Central memory CD4-positive, alpha-beta T cell (primary cell): ENCODE results near the gene NT5C2.
A peak's percentile ranks its signal among the peaks of the same experiment; 100 is the strongest.

Experiments
- DNase-seq: peaks from one replicate; pipeline ENCODE4 v3.0.0; 2022

Gene NT5C2

DNA sequence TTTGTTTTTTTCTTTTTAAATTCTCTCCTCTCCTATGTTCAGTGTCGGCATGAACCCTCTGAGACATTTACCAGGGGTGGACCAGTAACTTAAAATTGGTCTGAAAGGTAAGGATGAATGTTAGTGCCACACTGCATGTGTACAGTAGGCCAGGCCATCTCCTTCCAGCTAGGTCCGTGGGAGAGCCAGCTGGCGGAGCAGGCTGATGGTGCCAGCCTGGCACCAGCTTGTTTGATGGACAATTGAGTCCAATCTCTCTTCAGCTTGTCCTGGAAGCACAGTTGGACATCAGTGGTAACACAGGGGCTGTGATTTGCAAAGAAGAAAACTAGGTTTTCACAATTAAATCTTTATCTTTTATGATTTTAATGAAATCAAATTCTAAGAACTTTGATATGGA is 138.5 kb downstream of the NT5C2 start:
- DNase-seq, result no peak

DNA sequence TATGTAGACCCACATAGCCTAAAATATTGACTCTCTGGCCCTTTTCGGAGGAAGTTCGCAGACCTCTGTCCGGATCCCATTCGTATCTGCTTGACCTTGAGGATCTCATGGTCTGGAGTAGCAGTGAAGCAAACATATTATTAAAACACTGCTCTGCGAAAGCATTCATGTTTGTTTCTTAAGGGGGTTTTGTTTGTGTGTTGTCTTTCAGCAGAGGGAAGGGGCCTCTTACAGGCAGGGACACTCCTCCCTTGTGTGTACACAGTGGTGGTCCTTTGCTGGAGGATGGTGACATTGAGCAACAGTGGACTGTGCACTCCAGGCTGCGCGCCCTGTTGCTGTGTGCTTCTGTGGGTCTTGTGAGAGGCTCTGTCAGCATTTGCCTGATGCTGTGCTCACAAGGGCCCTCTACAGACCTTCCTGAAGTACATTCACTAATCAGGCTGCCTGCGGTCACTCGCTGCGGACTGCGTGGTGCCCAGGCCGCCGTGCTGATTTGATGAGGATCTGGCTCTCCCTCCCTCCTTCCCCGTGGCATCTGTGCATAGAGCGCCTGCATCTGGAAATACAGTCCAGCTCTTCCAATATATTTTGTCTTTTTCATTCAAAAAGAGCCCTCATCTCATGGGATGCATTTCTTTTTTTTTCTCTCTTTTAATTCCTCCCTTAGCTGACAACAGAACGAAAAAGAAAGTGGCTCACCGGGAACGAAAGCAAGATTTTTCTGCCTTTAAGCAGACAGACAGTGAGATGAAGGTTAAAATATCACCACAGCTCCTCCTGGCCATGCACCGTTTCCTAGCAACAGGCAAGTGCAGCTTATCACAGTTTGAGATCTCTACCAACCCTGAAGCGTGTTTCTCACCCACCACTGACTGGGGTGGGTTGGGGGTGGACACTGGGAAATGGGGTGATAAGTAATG is 139.2 kb downstream of the NT5C2 start:
- DNase-seq, result peak; percentile 69

DNA sequence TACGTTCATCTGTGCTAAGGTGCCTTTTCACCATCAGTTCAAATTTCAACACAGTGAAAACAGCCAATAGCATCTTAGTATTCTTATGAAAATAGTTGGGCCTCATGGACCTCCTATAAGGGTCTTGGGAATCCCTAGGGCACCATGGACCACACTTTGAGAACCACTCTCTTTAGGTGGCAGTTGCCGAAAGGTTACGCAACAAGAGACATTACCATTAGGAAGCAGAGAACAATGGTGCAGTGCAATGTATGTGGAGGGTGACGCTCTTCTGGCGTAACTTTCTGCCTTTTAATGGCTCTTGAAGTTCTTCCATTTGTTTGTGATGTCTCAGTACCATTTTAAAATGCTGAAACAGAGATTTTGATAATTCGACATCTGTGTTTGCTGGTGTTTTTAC is 143.8 kb downstream of the NT5C2 start:
- DNase-seq, result no peak

DNA sequence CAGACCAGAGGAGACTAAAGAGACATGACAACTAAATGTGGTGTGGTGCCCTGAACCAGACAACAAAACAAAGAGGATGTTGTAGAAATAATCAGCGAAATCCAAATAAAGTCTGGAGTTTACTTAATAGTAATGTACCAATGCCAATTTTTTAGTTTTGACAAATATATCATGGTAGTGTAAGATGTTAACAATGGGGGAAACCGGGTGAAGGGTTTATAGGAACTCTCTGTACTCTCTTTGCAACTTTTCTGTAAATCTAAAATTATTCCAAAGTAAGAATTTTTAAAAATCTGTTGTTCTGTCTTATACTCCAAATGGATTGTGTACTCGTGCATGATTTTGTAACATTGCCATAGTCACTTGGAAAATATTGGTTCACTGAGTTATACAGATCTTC is 145.7 kb downstream of the NT5C2 start:
- no peak for DNase-seq

DNA sequence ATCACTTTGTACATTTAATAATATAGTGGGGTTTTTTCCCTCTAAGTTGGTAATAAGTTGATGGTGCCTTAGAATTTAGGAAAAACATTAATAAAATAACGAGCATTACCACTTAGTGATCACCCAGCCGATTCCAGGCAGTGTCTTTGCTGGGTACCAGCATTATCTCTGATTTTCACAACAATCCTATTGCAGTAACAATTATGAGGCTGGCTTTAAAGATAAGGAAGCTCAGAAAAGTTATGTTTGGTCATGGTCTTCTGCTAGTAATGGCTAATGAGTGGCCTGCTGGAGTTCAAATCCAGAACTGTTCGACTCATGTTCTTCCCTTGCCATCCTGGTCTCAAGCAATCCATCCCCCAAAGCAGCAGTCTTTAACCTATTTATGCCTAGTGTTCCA is 147.1 kb downstream of the NT5C2 start:
- DNase-seq, result no peak

DNA sequence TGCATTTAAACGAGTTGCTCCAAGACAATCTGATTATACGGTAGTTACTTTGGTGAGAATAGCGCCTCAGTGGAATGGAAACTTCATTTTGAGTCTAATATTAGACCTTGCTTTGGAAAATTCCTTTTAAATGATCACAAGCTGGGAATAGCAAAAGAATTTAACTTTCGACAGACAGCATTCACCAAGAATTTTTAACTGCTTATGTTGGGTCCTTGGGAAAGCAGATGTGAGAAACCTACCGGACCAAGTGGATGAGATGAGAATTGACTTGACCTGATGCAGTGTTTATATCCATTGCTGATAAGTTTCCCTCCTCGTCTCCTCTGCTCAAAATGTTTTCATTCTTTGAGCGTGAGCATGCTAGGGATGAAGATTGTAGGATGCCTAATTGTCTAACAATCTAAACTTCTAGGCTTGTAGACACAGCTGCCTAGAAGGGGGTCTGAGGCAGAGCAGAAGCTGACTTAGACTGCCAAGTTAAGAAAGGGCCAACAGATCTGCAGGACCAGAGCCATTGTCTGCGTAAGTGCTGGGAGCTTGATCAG is 148.1 kb downstream of the NT5C2 start:
- no peak for DNase-seq

DNA sequence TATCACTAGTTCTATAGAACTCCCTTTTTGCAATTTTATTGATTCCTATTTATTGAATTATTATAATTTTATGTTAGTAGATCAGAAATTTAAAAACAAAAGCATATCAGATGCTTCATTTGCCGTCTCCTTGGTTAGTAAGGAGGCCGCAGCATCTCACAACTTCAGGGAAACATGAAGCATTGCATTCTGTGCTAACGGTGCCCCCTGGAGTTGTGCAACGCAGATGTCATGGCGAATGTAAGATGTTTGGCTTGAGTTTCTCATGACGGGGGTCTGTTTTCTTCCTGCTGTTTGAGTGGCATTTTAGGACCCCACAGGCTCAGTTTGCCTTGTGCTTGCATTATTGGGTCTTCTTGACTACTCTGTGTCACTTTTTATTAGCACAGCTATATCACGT is 150.2 kb downstream of the NT5C2 start:
- DNase-seq, result no peak

DNA sequence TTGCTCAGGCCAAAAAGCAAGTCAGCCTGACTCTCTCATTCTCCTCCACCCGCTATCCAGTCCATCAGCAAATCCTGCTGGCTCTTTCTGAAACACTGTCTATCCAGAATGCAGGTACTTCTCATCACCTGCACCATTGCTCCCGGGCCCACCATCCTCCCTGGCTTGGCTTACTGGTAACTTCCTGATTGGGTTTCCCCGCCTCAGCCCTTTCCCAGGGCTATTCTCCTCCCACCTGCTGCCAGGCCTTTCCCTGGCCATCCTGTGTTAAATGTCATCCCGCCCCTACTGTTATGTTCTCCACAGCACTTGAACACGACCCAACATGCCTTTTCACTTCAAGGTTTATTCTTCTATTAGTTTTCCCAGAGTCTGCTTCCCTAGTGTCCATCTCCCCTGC is 150.9 kb downstream of the NT5C2 start:
- no peak for DNase-seq

DNA sequence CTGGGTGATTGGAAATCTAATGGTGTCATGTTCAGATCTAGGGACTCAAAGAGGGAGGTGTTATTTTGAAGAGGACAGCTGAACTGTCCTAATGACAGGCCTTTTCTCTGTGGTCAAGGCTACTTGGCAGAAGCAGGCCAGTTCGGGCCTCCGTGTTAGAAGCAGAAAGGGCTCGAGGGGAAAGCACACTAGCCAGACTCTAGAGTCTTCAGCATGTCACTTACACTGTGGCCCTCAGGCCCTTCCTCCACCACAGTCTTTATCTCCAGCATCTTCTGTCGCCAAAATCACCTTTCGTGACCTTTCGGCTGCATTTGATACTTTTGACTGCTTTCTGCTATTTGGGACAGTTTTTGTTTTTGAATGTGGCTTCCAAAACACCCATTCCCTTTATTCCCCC is 151.7 kb downstream of the NT5C2 start:
- no peak for DNase-seq

DNA sequence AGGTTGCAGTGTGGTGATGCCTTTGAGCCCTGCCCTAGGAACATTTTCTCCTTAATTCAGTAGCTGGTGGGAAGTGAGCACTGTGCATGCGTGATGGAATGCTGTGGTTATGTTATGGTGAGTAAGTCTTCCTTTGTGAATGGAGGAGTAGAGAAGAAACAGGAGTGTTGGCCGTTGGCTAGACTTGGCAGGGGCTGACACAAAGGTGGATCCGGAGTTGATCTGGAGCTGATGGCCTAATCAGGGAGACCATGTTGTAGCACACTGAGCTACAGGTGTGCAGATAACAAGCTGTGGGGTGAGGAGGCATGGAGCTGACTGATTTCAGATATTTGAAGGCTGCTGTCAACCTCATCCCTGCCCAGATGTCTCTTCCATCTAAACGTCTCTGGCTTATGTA is 152.7 kb downstream of the NT5C2 start:
- no peak for DNase-seq

DNA sequence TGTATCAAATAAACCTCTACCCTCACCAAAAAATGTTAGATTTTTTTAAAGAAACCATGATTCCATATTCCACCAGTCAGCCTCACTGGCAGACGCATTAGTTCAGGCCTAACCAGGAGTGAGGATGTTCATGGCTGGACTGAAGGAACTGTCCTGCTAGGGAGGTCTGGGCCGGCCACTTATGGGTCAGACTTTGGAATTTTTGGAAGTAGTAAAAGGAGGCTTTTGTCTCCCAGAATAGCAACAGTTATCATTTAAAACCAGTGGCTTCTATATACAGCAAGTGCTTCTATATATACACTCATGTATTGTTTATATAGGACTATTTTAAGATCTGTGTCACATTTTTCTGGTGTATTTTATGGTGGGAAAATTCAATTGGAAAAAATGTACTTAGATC is 154.5 kb downstream of the NT5C2 start:
- no peak for DNase-seq
